ENCODE data around the gene CPB2.
A peak's percentile ranks its signal among the peaks of the same experiment; 100 is the strongest.

The CPB2 gene

DNA sequence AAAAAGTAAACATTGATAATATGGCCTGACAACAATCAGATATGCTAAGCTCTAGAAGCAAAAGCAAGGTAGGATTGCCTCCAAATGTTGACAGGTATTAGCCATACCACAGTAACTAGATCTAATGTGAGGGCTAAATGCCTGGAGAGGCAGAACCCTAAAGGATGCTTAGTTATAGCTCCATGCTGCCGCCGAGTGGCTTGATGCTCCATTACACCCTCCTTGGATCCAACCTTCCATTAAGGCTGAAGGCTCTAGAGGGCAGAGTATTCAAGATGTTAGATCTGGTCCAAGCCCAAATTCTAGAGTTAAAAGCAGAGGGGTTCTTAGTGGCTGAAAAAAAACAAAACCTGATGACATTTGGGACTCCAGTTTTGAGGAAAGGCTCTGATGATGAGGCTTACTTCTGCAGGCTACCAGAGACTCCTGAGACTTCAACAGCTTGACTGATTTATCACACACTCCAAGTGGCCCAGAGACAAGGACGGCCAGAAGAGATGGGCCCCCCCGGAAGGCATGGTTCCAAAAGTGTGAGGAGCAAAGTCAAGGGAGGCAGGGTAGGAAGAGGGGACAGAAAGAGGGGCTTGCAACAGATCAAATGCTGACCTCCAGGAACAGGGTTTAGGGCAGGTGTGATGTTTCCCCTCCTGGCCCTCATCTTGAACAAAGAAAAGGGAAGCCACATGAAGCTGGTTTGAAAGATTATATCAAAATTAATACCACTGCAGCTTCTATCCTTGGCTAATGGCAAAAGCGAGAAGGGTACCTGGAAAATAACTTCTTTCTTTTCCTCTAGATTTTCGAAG is 21.9 kb upstream of the CPB2 start:
- DNase-seq: peak; percentile 63

DNA sequence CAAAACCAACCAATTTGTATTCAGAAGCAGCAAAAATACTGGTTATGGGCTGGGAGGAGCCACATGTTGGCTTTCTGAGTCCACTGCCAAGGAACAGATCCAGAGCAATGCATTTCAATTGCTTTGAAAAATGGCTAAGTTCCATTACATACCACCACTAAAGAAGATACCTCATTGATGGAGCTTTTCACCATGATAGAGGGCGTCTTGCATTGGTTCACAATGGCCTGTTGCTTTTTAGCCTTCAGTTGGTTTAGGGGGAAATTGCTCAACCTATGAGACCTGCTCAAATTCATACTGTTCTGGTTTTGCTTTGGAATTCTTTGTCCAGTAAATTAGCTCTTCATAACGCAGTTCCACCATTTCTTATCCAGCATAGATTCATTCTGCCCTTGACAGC is 21.2 kb upstream of the CPB2 start:
- DNase-seq: no peak

DNA sequence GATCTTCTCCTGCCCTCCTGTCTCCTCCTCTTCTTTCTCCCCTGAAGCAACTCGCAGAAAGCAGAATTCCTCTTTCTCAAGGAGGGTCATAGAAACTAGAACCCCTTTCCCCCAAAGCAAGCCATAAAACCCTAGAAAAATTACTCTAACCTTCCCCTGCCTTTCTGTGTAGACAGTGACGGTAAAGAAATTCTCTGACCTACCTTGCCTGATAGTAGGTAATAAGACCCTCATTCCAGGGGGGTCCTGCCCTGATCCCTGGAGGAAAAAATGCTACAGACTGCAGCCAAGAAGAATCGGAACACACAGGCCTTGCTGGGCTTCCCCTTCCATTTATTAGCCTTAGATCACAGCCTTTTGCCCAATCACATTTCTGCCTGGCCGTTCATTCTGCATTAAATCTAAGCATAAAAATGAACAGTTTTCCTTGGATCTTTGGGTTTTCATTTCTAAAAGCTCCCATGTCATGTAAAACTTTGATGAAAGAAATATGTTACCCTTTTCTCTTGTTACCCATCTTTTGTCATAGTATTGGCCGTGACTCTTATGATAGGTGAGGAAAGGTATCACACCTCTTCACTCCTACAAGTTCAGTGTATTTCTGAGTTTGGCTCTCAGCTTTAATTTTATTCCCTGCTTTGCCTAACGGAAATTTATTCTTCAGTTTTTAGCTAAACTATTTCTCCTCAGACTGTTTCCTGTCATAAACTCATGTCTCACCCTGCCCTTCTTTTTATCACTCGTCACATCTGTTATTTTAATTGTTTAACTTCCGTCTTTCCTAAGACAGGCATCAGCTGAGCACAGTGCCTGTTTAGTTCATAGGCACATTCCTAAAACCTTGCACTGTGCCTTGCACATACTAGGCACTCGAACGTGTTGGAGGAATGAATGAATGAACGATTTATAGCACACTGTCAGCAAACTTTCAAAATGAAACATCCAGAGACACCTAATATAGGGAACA is 20.4 kb upstream of the CPB2 start:
- no peak for DNase-seq

DNA sequence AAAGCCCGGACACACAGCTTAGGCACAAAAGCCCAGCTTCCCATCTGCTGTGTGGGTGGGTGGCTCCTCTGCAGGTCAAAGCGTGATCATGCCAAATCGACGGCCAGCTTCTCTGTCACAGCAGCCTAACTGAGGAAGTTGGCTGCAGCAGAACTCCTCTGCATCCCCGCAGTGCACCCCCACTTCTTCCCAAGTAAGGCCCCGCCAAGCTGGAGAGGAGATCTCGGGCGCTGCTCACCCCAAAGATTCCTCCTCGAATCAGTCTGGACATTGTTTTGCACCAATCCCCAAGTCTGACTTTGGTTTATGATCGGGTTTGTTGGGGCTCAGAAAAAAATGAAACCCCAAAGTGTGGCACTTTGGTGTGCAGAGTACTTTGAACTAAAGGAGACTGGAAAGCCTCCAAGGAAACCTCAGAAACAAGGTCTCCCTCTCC is 19.7 kb upstream of the CPB2 start:
- no peak for DNase-seq

DNA sequence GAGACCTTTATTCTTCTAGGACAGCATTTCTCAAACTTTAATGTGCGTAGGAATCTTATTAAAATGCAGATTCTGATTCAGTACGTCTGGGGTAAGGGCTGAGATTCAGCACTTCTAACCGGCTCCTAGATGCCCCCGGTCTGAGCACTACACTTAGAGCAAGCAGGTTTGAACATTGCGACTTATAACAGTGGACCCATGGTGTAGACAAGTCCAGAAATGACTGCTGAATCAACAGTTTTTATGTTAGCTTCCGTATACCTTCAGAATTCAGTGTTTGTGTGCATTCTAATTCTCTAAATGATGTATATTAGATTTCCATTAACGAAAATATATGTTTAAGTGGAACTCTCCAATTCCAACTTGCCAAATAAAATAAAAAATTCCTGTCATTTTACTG is 17.5 kb upstream of the CPB2 start:
- DNase-seq: no peak

DNA sequence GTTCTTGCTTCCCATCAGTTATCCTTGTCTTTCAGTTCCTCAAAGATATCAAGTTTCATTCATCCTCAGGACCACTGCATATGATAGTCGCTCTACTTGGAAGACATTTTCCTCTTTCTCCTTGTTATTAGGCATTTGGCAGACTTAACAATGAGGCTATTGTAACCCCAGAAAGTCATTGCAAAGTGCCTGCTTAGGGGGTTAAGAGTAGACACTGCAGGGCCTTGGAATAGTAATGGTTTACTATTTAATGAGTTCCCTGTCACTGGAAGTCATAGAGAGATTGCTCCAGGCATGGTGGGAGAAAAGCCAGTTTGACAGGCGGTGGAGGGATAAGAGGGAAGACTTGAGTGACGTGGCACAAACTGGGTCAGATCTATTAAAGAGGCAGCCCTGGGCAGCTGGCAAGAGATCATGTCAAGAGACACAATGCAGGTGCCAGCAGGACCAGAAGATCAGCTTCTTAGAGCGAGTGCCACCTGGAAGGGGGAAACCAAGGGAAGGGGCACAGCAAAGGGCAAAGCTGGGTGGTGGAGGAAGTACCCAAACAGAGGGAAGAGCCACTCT is 16.8 kb upstream of the CPB2 start:
- no peak for DNase-seq

DNA sequence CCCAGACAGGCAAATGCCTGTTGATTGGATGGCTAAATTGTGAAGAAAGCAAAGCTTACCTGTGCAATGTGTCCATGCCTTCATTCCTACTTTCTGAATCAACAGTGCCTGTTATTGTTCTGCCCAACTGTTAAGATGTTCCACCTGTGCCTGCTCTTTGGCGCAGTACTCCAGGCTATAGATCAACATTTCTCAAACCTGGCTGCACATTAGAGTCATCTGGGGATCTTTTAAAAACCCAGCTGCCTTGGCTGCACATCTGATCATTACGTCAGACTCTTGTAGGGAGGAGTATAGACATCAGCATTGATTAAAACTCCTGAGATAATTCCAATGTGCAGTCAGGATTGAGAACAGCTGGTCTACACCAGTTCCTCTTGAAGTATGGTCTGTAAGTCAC is 16.2 kb upstream of the CPB2 start:
- no peak for DNase-seq

DNA sequence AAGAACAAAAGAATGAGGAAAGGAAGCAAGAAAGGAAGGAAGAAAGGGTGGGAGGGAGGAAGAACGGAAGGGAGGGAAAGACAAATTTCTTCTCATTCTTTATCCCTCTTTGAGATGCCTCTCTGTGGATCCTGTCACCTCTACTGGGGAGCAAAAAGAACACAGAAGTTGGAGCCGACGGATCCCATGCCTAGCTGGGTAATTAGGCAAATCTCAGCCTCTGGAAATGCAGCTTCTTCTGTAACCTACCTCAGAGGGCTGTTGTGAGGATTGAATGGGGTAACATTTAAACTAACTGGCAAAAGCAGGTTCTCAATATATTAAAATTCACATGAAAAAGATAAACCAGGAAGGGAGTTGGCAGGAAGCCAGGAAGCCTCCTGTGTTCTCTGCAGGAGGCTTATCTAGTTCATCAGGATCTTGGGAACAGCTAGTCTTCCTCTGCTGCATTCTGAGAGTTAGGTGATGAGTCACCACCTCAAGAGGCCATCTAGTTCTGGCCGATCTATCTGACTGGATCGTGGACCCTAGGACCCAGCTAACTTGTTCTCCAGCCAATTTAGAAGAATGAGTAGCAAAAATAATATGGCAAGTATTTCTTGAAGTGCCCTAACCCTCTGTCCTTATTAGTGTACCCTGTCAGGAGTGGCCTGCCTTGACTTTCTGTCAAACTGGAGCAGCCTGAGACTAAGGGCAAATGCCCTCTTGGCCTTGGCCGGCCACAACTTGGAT is 15.2 kb upstream of the CPB2 start:
- no peak for DNase-seq

DNA sequence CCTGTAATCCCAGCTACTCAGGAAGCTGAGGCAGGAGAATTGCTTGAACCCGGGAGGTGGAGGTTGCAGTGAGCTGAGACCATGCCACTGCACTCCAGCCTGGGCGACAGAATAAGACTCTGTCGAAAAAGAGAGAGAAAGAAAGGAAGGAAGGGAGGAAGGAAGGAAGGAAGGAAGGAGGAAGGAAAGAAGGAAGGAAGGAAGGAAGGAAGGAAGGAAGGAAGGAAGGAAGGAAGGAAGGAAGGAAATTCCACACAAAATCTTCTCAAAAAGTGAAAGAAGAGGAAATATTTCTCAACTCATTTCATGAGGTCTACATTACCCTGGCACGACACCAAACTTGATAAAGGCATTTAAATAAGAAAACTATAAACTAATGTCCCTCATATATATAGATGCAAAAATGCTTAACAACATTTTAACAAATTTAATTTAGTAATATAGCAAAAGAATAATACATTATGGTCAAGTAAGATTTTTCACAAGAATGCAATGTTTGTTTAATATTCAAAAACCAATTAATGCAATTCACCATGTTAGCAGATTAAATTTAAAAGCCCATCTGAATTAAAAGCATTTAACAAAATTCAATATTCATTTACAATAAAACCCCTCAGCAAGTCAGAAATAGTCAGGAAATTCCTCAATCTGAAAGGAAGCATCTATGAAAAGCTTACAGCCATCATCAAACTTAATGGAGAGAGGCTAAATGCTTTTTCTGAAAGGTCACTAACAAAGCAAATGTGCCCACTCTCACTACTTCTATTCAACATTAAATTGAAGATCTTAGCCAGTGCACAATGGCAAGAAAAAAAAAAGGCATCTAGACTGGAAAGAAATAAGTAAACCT is 12.0 kb upstream of the CPB2 start:
- DNase-seq: no peak

DNA sequence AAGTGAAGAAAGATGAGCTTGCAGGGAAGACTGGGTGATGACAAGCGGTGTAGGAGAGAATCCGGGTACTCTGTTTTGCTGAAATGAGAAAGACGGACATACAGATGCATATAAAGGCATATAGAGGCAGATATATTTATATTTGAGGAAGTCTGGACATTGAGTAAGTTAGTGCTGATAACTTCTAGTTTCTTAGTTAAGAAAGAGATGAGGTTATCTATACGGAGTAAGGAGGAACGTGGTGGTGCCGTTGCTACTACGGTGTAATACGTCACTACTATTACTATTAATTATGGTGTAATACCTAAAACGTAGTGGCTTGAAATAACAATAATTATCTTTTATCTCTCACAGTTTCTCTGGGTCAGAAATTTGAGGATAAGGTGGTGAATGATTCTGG is 9.8 kb upstream of the CPB2 start:
- no peak for DNase-seq

DNA sequence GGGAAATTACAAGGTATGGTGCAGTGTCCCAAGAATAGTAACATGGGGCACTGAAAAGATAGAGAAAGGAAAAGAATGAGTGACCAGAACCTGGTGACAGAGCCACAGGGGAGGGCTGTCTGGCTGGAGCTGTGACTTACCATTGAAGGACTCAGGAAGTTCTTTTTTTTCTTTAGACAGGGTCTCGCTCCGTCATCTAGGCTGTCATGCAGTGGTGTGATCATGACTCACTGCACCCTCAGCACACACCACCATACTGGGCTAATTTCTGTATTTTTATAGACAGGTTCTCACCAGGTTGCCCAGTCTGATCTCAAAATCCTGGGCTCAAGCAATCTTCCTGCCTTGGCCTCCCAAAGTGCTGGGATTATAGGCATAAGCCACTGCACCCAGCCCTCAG is 8.8 kb upstream of the CPB2 start:
- no peak for DNase-seq

DNA sequence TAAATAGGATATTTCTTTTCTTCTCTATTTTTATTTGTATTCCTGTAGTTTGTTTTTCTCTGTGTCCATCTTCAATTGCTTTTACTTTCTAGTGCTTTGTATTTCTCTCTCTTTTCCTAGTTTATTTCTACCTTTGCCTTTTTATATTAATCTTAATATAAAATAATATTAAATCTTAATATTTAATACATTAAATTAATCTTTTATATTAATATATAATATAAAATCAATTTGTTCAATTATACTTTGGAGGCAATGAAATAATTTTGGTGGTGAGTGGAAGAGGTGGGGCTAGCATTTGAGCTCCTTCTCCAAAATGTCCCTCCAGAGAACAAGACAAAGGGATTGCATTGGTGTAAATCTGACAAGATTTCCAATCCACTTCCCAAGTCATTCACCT is 6.3 kb upstream of the CPB2 start:
- DNase-seq: no peak

DNA sequence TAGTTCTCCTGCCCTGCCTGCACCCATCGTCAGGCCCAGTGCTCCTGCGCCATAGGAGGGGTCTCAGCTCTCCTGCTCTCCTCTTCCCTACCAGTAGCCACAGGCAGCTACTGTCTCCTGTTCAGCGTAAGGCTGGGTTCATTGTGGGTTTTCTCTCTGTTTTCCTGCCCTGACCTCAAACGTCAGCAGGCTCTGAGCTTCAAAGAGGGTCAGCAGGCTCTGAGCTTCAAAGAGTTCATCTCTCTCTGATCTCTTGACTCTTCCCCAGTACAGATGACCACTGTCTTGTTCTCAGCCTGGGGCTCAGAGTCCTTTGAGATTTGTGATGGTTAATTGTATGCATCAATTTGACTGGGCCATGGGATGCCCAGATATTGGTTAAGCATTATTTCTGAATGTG is 4.6 kb upstream of the CPB2 start:
- no peak for DNase-seq

DNA sequence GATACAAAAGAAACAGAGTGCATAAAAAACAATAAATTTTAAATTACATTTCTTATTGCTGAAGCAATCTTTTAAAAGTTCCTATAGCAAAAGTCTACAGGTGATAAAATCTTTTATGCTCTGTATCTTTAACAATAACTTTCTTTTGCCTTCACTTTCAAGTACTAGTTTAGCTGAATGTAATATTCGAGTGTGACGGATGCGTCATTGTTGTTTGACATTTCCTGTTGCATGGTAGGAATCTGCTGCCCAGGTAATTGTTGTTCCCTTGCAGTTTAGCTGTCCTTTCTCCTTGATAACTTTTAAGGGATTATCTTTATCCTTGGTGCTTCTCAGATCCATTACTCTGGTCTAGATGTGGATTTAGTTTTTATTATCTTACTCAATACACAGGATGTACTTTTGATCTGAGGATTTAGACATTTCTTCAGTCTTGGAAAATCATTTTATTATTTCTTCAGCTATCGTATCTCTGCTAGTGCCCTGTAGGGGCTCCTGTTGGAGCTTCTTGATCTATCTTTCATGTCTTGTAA is 2.1 kb upstream of the CPB2 start:
- DNase-seq: no peak

DNA sequence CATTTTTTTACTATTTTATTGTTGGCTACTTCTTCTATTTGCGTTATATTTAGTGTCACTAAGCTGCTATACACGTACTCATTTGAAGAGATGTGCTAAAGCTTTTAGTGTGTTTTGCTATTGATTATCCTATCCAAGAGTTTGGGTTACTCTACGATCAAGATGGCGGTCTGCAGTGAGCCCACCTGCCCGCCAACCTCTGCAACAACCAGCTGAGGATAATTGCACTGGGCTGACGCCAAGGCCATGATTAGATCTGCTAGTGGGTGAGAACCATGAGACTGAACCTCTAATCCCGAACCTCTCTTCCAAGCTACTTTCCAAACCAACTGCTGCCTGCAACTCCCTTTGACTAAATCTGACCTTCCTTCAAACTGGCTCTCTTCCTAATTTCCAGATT is 1.8 kb downstream of the CPB2 start:
- no peak for DNase-seq

DNA sequence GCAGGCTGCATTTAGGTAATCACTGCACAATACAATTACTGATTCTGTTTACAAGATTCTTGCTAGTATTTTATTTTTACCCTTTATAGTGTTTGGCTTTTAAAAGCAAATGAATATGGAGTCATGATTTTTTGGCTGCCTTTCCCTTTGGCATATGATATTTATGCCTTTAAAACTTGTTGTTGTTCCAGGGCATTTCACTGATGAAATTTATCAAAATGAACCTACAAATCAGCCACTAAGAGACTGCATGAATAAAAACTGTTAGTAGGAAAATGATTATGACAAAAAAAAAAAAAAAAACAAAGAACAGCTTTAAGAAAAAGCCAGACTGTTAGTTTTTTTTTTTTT is 2.6 kb downstream of the CPB2 start:
- no peak for DNase-seq

DNA sequence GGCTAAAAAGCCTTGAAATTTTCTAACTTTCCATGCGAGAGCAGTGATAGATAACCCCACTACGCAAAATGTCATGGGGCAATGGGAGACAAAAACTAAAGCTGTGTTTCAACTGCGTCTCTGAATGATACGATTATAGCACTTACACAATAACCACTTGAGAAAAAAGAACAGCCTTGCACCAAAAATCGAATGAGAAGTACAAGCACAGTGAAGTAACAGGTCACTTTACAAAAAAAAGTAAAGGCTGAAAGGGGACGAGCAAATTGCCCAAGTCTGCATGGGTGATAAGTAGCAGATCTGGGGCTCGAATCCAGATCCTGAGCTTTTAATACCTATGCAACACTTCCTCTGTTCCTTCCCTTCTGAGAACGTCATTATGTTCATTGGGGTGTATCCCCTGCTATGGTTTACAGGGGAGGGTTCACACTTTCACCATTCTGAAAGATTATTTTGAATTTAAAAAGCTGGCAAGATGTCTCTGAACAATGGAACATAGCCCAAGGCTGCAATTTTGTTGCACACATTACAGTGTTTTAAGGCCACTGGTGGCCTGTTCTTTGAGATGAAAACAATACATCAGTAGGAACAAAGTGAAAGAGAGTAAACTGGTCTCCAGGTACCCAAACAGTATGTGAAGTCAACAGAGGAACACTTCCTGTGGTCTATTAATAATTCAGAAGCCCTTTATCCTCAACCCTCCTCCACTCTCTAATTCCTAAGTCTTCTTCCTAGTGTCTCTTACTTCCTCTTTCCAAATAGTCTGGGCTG is 3.2 kb downstream of the CPB2 start:
- DNase-seq: no peak

DNA sequence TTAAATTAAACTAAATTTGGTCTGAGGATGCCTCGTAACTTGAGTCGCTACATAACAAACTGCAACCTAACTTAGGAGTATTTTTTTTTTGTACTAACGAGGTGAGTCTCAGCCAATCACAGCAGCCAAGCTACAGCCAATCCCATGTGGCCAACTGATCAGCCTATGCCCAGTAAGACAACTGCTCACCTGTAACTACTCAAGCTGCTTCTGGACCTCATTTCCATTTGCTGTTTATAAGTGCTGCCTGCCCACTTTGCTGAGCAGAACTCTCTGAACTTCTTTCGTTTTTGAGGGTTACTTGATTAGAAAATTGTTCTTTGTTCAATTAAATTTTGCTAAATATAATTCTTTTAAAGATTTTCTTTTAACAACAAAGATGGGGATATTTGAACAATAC is 3.8 kb downstream of the CPB2 start:
- DNase-seq: no peak

DNA sequence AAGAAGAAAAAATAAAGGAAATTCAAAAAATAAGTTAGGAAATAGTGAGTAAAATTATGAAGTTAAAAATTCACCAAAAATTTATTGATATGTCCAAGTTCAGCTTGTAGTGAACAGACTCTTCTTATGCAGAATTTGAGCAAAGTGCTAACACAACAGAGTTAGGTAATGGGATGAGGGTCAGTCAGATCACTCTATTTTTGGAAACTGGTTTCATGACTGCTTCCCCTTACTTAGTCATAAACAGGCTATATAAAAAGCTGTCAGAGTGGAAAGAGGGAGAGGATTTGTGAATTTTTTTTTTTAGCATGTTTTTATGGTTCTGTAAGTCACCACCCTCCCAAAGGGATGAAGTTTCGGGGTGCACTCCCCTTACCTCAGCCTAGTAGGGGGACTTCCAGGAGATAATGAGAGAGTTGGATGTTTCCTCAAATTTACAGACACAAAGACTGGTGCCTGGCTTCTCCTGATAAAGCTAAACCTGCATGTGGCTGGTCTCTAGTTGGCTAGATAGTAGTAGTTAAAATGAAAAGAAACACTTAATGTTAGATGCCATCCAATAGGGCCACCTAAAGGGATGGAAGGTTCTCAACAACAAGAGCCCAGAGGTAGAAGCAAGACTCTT is 4.5 kb downstream of the CPB2 start:
- DNase-seq: no peak

DNA sequence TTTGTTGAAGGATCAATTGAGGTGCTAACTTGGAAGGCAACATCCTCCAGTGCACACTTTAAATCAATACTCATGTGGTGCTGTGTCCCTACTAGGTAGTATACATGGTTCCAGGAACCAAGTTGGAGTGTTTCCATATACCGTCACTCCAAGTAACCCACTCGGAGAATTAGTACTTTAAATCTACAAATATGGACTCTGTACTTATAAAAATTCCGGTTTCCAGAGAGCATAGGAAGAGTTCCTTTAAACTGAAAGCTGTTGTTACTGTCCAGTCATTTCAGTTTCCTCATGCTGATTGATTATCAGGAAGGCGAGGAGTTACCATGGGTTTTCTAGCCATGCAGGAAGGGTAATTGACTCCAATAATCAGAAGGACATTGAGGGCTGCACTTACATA is 7.2 kb downstream of the CPB2 start:
- DNase-seq: no peak

DNA sequence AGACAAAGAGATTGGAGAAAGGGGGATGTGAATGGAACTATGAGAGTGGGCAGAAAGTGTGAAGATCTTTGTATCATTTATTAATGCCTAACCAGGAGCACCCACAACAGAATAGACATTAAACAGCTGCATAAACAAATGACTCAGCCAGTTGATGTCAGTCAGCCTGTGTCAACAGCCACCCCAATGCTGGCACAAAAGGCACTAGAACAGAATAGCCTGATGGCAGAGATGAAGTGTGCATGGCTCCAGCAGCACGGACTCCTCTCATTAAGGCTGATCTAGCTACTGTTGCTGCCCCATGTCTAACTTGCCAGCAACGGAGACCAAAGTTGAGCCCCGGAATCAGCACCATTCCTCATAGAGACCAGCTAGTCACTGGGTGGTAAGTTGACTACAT is 7.8 kb downstream of the CPB2 start:
- DNase-seq: no peak
